ENCODE data around the gene CNTN6.

CNTN6 gene

DNA sequence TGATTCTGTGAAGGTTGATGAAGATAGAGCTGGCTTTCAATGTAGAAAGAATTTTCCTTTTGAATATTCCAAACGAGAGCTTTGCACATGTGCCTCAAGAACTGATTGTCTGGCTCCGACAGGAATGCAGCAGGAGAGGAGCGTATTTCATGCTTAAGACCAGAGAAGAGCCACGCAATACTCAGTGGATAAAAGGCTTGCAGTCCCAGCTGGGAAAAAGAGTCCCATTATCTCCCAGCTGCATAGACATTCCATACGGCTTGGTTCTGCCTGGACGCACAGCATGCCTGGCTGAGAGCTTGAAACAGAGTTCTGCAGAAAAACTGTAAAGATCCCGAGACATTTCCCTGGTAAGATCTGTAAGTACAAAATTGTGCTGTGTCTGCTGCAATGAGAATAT, at the start of gene CNTN6:
CNTN6 (plus strand) TSS at position 254 of the 400 bp plus-strand sequence. CDS start 54,985 bp downstream, outside the sequence.
- in situ Hi-C loops (cut with MboI; ENCODE audit: low sequenced_read_pairs) = no loop called here

DNA sequence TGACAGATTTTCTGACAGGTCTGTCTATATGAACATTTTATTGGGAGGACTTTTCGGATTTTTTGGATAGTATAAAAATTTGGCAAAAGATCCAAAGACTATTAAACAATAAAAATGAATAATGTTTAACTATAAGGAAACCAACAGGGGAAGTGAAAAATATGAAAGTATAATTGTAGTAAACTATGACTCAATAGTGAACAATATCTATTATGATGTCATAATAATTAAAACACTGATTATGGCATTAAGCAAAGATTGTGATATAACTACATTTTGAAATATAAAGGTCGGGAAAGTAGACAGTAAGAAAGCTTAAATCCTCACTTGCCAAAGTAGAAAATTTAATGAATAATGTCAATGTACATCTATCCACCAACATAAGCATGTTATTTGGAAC, 44.3 kb upstream of the CNTN6 start:
- in situ Hi-C loops (cut with MboI; ENCODE audit: low sequenced_read_pairs) = no loop called here

DNA sequence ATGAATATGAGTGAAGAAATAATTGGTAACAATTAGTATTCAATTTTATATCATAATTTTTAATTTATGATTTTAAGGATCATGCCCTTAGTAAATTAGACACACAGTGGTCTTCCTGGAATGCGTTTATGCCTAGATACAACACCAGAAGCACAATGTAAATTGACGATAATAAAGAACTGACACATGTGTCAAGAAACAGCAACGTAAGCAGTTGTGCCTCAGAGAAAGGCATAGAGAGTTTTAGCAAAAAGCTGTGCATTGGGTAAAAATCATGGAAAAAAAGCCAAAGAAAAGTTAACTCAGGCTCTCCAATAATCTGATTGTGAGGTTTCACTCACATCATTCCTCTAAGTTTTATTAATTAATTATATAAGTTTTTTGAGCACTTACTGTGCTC, 37.0 kb upstream of the CNTN6 start:
- in situ Hi-C loops (cut with MboI; ENCODE audit: low sequenced_read_pairs) = no loop called here

DNA sequence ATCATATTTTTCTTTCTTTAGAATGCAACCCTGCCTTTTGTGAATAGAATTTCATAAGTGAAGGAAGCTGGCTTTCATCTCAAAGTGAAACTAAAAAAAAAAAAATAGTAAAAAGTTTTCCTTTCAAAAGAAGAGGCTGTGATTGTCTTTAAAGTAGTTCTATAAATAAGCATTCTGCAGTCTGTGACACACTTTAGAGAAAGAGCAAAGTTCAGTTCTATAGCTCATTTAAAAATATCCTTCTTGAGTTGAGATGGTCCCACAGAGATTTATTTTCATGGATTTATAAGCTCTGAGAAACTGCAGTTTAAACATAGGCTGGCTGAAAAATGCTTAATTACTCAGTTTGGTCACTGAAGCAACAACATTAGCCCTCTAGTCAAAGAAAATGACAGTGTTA, 36.1 kb upstream of the CNTN6 start:
- in situ Hi-C loops (cut with MboI; ENCODE audit: low sequenced_read_pairs) = no loop called here

DNA sequence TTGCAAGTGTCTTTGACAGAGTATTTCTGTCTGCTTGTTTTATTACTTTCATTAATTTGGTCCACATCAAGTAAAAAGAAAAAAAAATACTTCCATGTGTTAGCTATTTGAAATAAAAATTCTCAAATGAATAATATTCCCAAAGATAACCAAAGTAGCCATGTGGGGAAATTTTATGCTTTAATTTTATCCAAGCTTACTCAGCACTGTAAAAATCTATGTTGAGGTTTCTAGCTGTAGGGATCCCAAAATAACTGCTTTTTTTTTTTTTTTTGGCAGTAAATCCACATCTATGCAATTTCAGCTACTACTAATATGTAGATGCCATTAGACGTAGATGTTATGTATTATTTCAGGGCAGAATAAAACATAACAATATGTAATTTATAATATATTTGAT, 35.4 kb upstream of the CNTN6 start:
- in situ Hi-C loops (cut with MboI; ENCODE audit: low sequenced_read_pairs) = no loop called here

DNA sequence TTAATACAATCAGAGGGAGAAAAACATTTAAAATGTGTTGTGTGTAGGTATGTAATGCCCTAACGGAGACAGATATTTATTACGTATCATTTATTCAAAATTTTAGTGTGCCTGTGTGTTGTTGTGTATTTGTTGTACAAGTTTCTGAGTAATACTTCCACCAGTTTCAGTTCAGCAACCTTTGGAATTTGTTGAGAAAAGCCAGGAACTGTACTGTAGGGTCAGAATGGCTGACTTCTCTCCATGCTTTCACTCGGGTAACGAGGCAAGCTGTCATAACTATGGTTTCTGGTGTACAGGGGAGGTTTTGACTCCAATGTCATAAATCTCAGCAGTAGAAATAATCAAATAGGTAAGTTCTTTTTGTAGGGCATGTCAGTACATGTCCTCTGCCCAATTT, 23.8 kb upstream of the CNTN6 start:
- in situ Hi-C loops (cut with MboI; ENCODE audit: low sequenced_read_pairs) = no loop called here

DNA sequence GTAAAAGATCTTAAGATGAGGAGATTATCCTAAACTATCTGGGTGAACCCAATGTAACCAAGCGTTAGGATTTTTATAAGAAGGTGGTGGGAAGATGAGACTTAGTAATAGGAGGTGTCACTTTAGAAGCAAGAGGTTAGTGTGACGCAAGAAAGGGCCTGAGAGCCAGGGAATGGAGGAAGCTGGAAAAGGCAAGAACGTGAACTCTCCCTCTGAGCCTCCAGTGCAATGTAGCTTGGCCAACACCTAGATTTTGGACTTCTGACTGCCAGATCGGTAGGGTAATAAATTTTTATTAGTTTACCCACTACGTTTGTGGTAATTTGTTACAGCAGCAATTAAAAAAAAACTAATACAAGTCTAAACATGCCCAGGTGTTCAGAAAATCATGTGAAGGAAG, 20.8 kb upstream of the CNTN6 start:
- in situ Hi-C loops (cut with MboI; ENCODE audit: low sequenced_read_pairs) = no loop called here

DNA sequence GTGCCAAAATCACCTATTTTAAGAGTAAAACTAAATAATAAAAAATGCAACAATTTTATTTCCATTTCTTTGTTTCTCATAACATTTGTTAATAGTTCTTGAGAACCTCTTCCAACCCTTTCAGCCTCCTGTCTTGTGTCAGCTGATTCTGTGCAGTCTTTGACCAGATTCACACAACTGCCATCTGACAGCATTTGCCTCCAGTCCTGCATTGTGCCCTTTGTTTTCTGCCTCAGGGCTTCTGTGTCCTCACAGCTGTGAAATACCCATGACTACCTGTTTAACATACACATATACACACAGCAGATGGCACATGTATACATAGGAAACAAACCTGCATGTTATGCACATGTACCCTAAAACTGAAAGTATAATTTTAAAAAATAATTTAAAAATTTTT, 13.2 kb upstream of the CNTN6 start:
- in situ Hi-C loops (cut with MboI; ENCODE audit: low sequenced_read_pairs) = no loop called here

DNA sequence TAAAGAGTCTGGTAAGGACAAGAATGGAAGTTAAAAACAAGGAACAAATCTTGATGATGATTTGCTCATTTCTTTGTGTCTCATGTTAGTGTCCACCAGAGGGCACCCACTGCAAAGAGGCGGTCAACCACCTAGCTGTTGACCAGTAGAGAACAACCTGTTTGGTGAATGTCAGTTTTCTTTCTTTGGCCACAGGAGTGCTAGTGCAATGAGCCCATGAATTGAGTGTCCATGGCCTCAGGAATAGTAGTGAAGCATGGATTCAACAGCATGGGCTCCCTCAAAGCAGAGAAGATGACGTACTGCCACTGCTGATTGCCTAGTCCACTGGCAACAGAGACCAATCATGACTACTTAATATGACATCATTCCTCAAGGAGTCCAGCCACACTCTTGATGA, 10.7 kb upstream of the CNTN6 start:
- in situ Hi-C loops (cut with MboI; ENCODE audit: low sequenced_read_pairs) = no loop called here

DNA sequence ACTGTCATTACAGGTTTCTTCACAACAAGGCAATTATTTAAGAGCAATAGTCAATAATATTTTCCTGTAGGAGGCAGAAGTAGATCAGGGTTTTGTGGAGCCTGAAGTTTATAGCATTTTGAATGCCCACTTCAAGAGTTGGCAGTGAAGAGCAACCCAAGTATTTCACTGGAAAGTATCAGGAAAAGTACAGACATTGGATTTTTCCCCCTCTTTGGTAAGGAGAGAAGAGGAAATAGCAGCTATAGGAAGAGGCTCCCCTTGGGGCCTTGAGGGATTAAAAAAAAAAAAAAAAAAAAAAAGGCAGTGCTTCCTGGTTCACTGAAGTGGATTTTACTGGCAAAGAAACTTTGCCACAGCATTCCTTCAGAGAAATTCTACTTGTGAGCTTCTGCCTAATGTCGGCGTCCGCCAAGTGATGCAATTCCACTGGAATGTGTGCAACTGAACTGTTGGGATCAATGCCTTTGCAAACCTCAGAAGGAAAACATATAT, 5.7 kb upstream of the CNTN6 start:
- in situ Hi-C loops (cut with MboI; ENCODE audit: low sequenced_read_pairs) = no loop called here

DNA sequence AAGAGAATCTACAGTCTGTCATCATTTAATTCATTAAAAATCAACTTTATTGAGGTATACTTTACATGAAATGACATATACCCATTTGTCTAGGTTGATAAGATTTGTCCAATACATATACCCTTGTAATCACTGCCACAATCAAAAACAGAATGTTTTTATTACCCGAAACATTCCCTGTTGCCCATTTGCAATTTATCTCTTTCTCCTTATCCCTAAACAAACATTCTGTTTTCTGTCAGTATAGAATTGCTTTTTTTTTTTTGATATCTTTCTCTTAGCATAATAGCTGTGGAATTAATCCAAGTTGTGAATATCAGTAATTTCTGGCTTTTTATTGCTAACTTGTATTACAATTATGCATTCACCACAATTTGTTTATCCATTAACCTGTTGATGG, 4.3 kb upstream of the CNTN6 start:
- in situ Hi-C loops (cut with MboI; ENCODE audit: low sequenced_read_pairs) = no loop called here

DNA sequence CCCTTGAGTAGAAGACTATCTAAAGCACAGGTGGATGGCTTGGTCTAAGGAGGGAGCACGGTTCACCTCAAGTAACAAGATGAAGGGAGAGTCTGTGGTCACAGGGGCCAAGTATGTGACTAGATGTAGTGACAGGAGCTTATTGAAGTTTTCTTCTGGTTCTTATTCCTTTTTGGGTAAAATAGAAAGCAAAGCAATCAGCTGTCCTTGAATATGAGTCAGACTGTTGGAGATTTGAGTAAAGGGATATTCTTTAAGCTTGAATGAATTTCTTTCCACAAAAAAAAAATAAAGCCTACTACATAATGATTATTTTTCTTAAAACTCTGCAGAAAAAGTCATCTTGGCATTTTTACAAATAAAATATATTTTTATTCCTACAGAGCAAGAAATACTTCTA, 1.5 kb upstream of the CNTN6 start:
- in situ Hi-C loops (cut with MboI; ENCODE audit: low sequenced_read_pairs) = no loop called here

DNA sequence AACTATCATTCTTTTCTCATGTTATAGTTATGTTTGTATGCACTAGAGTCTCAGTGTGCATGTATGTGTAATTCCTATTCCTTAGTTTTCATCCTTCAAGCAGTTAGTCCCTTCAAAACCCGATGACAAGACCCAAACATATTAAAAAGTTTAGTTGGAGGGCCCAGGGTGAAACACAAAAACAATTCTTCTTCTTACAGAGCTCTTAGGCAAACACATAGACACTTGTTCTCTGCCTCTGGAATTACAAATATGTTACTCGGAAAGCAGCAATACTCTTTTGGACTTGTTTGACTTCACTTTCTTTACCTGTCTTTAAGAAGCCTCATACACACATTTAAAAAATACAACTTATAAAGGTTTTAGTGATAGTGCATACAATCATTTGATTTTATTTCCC, 763 bp upstream of the CNTN6 start:
- in situ Hi-C loops (cut with MboI; ENCODE audit: low sequenced_read_pairs) = no loop called here

DNA sequence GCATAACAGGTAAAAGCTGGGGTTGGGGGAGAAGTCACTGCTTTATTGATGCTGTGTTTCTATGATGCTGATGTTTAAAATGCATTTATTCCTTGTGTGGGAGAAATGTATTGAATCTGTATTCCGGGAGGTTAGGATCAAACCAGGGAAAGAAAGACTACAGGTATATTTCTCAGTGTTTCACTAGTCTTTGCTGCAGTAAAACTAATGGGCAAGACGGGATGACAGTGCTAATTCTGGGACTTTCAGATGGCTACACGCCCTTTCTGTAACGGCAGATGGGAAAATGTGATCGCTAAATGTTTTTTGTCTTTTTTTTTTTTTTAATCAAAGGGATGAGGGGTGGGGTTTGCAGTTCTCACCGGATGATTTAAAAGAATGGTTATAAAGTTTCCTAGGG, 393 bp downstream of the CNTN6 start:
- in situ Hi-C loops (cut with MboI; ENCODE audit: low sequenced_read_pairs) = no loop called here

DNA sequence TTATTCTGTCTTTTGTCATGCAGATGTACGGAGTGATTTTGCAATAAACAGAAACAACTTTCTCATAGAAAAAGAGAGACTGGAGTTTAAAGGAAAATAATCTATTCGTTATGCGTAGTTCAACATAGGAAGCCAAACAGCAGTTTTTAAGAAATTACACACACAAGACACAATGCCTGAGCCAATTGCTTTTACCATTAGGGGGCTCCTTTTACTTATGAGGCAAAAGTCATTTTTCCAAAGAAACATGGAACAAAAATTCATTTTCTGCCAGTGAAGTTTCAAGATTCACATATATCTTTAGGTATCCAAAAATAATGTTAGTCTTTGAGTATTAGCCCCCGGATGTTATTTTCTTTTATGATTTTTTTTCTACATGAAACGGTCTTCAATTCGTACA, 10.7 kb downstream of the CNTN6 start:
- in situ Hi-C loops (cut with MboI; ENCODE audit: low sequenced_read_pairs) = no loop called here

DNA sequence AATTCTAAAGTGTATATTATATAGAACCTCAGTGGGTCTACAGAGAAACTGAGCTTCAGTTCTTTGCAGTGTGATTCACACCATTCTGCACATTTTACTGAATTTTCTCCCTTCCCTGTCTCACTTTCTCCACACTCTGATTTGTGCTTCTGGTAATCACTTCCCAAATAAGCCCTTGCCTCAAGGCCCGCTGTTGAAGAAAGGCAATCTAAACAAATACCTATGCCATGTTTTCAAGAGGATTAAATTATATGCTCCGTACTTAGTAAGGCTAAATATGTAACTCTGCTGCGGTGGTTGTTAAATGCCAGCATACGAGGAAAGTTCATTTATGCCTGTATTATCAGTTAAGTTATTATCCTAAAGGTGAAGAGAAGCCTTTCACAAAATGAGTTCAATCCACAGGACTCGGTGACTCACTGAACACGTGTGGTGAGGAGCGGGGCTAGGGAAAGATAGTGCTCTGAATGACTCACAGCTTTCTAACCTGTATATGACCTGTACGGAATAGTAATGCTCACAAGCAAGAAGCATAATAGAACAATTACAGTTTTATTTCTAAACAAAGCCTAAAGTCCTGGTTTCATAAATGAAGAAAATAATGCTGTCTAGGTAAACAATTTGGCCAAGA, 25.1 kb downstream of the CNTN6 start:
- in situ Hi-C loops (cut with MboI; ENCODE audit: low sequenced_read_pairs) = no loop called here

DNA sequence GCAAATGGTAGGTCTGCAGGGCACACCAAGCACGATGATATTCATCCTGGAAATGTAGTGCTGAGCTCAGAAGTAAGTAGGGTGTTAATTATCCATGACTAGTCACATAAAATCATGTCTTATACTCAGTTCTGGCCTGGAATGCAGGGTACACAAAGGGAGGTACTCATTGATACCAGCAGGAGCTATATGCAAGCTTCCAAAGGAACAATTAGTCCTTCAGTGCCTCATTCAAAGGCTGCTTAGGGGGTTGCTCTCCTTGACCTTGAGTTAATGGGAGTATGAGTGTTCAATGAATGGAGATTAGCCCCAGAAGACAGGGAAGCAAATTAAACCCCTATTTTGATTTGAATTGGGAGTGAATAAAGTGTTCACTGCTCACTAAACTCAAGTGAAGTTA, 38.3 kb downstream of the CNTN6 start:
- in situ Hi-C loops (cut with MboI; ENCODE audit: low sequenced_read_pairs) = no loop called here

DNA sequence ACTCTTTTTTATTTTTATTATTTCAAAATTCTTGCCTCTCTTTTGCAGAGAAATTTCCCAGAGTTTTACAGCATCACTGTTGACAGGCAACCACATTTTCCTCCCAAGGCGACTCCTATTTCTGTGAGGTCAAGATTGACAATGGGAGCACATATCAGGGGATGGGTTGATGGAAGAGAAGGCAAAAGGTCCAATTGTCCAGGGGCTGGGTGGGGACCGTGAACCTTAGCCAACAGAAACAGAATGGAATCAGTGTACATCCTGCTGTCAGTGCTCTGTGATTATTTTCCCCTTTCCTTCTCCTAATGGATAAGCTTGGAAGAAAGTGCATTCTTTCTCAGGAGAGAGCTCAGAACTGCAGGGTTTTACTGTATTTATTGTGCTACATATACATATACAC, 42.4 kb downstream of the CNTN6 start:
- in situ Hi-C loops (cut with MboI; ENCODE audit: low sequenced_read_pairs) = no loop called here

DNA sequence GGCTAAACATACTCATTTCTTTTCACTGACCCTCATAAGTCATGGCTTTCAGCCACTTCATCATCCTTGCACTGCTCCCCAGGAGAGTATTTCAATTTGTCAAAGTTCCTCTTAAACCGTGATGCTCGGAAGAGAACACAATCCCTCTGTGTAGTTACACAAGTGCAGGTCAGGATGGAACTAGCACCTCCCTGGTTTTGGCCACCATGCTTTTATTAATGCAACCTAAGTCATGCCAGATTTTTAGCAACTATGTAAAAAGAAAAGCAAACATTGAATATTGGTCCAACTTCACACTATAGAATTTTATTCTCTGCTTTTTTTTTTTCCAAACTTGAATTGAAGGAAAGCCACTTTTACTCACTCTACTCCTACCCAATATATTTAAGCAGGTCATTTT, 45.2 kb downstream of the CNTN6 start:
- in situ Hi-C loops (cut with MboI; ENCODE audit: low sequenced_read_pairs) = no loop called here

DNA sequence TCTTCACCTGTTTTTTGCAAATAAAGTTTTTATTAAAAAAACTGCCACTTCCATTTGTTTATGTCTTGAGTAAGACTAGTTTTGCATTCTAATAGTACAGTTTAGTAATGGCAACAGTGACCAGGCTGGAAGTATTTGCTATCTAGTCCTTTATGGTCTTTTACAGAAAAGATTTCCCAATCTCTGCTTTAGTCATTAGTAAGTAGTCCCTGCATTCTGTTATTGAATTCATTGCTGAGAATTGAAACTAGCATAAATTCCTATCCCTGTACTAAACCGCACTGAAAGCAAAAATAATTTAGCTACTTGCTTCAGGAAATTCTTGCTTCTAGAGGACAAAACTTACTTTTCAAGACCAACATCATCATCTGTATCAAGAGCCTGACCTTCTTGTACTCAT, 46.2 kb downstream of the CNTN6 start:
- in situ Hi-C loops (cut with MboI; ENCODE audit: low sequenced_read_pairs) = no loop called here

DNA sequence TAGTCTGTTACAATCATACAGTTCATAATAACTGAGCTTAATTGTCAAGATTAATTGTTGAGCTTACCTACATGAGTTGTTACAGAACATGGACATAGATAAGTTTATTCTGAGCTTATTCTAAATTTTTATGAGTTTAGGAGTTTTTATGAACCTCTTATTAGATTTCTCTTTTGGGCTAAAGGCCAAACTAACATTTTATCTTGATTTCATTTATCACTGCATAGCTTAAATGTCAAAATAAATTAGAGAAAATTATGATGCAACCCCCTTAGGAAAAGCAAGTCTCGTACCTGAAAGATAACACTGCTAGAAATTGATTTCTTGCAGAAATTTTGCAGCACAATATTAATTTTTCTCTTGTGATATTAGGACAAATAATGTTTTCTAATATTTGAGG, 54.5 kb downstream of the CNTN6 start:
- in situ Hi-C loops (cut with MboI; ENCODE audit: low sequenced_read_pairs) = no loop called here

DNA sequence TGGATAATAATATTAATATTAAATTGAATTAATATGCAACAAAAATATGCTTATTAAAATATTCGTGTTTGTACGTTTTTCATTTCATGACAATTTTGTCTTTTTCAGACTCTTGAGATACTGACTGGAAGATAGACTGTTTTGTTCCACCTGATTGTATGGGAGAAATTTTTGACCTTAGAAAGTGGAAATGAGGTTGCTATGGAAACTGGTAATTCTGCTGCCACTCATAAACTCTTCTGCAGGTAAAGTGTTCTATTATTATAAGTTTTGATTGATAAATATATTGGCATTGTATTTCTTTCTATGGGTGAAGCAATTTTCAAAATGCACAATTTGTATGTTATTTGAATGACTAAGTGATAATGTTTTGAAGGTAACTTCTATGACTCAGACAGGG, 55.0 kb downstream of the CNTN6 start:
- in situ Hi-C loops (cut with MboI; ENCODE audit: low sequenced_read_pairs) = no loop called here

DNA sequence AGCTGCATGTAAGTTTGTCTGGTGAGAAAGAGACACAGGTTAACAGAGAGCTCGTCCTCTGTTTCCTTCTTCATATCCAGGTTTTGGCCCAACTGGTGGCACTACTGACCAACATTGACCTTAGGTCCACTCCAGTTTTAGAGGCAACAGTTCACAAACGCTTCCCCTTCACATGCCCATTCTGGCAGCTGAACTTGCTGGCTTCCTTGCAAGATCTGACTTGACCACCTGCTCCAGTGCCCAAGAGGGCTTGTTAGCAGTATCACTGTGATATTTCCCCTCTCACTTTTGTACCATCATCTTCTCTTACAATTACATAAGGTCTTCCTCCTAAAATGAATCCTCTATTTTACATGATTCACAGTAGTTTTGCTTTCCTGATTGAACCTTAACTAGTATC, 71.3 kb downstream of the CNTN6 start:
- in situ Hi-C loops (cut with MboI; ENCODE audit: low sequenced_read_pairs) = no loop called here
